Ishikawa (cell line): Measurements from ENCODE around the gene CACNG7.

Experiments used
- CEBPB ChIP-seq: IDR thresholded peaks from 2 replicates; pipeline ENCODE4 v1.6.1; 2012
- EGR1 ChIP-seq: IDR thresholded peaks from 2 replicates; pipeline ENCODE4 v1.6.1; 2012
- TAF1 ChIP-seq: IDR thresholded peaks from 2 replicates; pipeline ENCODE4 v1.6.1; 2012; ENCODE audit warnings: low read depth, mild to moderate bottlenecking

DNA sequence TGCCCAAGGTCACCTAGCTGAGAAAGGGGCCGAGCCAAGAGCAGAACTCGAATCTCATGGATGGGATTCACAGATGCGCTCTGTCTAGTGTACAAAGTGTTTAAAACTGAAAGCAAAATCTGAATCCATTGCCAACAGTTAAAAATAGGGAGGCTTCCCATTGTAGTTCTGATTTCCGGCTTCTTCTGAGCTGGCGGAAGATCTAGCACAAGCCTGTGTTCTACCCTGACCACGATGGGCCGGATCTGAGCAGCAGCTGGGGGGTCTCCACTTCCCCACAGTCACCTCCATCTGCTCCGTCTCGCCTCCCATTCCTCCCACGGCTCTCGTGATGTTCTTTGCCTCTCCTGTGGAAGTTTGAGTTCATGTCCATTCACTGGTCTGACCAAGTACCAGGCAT lies 56.0 kb downstream of the CACNG7 start:
- TF ChIP-seq CEBPB: no peak
- no peak for TF ChIP-seq EGR1
- no peak for TF ChIP-seq TAF1
